HEK293 (cell line): ENCODE measurements around the gene TSR1.
A peak's percentile ranks its signal among the peaks of the same experiment; 100 is the strongest.

ENCODE experiments used
- CTCF ChIA-PET: fragments of 350-600 bp; formaldehyde crosslinking; extraction: SDS; loops from one replicate; lab custom pipeline; 2021; ENCODE audit warnings: antibody characterized with exemption; lab: Yijun Ruan, JAX
- POLR2A ChIA-PET: fragments of 300-600 bp; formaldehyde crosslinking; extraction: SDS; loops from one replicate; lab custom pipeline; 2020; ENCODE audit warnings: antibody characterized with exemption, inconsistent platforms; lab: Yijun Ruan, JAX
- H3K27ac ChIP-seq: fragments of 200-500 bp; sonication (Bioruptor generic); 2 replicates; pipeline ENCODE4 v1.5.1; 2014; ENCODE audit warnings: low read depth, low read length, control low read depth, inconsistent platforms; ENCODE audit errors: extremely low read depth
- H3K36me3 ChIP-seq, 2 experiments: fragments of 200-500 bp in 1 of 2; sonication (Bioruptor generic) in 1 of 2; 1 replicate in 1 of 2; 2 replicates in 1 of 2; pipeline ENCODE4 v1.5.1; 2014 to 2017; ENCODE audit warnings: inconsistent platforms in 2 of 2, low read length in 2 of 2; ENCODE audit not compliant: control insufficient read depth in 2 of 2, insufficient read depth in 1 of 2
- H3K4me1 ChIP-seq: fragments of 200-500 bp; sonication (Bioruptor generic); 2 replicates; pipeline ENCODE4 v1.5.1; 2014; ENCODE audit warnings: mild to moderate bottlenecking, low read length, inconsistent platforms; ENCODE audit not compliant: control insufficient read depth, insufficient read depth
- H3K4me3 ChIP-seq: 2 replicates; pipeline ENCODE4 v1.5.1; 2011; ENCODE audit warnings: low read depth, mild to moderate bottlenecking, control low read depth, low read length, moderate library complexity
- H3K9me3 ChIP-seq: fragments of 200-500 bp; sonication (Bioruptor generic); 2 replicates; pipeline ENCODE4 v1.5.1; 2014; ENCODE audit warnings: low read depth, low read length, inconsistent platforms; ENCODE audit not compliant: control insufficient read depth, insufficient read depth
- AEBP2 ChIP-seq: fragments of 450-650 bp; formaldehyde crosslinking; IDR thresholded peaks from 2 replicates; pipeline ENCODE4 v1.5.1; 2016; ENCODE audit warnings: missing biosample characterization, missing genetic modification characterization, borderline replicate concordance
- GLIS1 ChIP-seq: fragments of 450-650 bp; formaldehyde crosslinking; IDR thresholded peaks from 2 replicates; pipeline ENCODE4 v1.5.1; 2016; ENCODE audit warnings: missing biosample characterization, missing genetic modification characterization
- HOXA7 ChIP-seq: sonication (generic); formaldehyde crosslinking; IDR thresholded peaks from 2 replicates; pipeline ENCODE4 v1.8.1; 2022; ENCODE audit warnings: missing genetic modification reagents, borderline replicate concordance
- IKZF3 ChIP-seq: fragments of 450-650 bp; IDR thresholded peaks from 2 replicates; pipeline ENCODE4 v1.5.0; 2018; ENCODE audit warnings: missing biosample characterization, mild to moderate bottlenecking, missing genetic modification characterization, moderate library complexity
- SP2 ChIP-seq: fragments of 450-650 bp; formaldehyde crosslinking; IDR thresholded peaks from 2 replicates; pipeline ENCODE4 v1.5.1; 2016; ENCODE audit warnings: missing biosample characterization, missing genetic modification characterization
- SP7 ChIP-seq: fragments of 450-650 bp; formaldehyde crosslinking; IDR thresholded peaks from 2 replicates; pipeline ENCODE4 v1.5.1; 2016; ENCODE audit warnings: missing biosample characterization, missing genetic modification characterization
- ZBTB10 ChIP-seq: fragments of 450-650 bp; formaldehyde crosslinking; IDR thresholded peaks from 2 replicates; pipeline ENCODE4 v1.5.1; 2016; ENCODE audit warnings: missing biosample characterization, missing genetic modification characterization
- ZBTB17 ChIP-seq: fragments of 450-650 bp; formaldehyde crosslinking; IDR thresholded peaks from 2 replicates; pipeline ENCODE4 v1.5.1; 2016; ENCODE audit warnings: missing biosample characterization, missing genetic modification characterization
- ZBTB6 ChIP-seq: fragments of 450-650 bp; formaldehyde crosslinking; IDR thresholded peaks from 2 replicates; pipeline ENCODE4 v1.5.1; 2017; ENCODE audit warnings: missing biosample characterization, missing genetic modification characterization
- ZIC2 ChIP-seq: fragments of 450-650 bp; formaldehyde crosslinking; IDR thresholded peaks from 2 replicates; pipeline ENCODE4 v1.5.1; 2016; ENCODE audit warnings: missing biosample characterization, missing genetic modification characterization
- ZNF121 ChIP-seq: fragments of 450-650 bp; formaldehyde crosslinking; IDR thresholded peaks from 2 replicates; pipeline ENCODE4 v1.5.1; 2016; ENCODE audit warnings: missing biosample characterization, missing genetic modification characterization
- ZNF155 ChIP-seq: fragments of 450-650 bp; formaldehyde crosslinking; IDR thresholded peaks from 2 replicates; pipeline ENCODE4 v1.5.1; 2016; ENCODE audit warnings: missing biosample characterization, missing genetic modification characterization
- ZNF16 ChIP-seq: fragments of 450-650 bp; formaldehyde crosslinking; IDR thresholded peaks from 2 replicates; pipeline ENCODE4 v1.5.1; 2016; ENCODE audit warnings: low read depth, missing biosample characterization, missing genetic modification characterization
- ZNF23 ChIP-seq: fragments of 450-650 bp; formaldehyde crosslinking; IDR thresholded peaks from 2 replicates; pipeline ENCODE4 v1.5.1; 2016; ENCODE audit warnings: missing biosample characterization, missing genetic modification characterization, borderline replicate concordance
- ZNF335 ChIP-seq: fragments of 450-650 bp; formaldehyde crosslinking; conservative IDR thresholded peaks from 2 replicates; pipeline ENCODE4 v1.5.1; 2016; ENCODE audit warnings: missing biosample characterization, missing genetic modification characterization
- ZNF350 ChIP-seq: fragments of 450-650 bp; formaldehyde crosslinking; IDR thresholded peaks from 2 replicates; pipeline ENCODE4 v1.5.0; 2017; ENCODE audit warnings: missing biosample characterization, mild to moderate bottlenecking, missing genetic modification characterization
- ZNF354C ChIP-seq: fragments of 450-650 bp; formaldehyde crosslinking; IDR thresholded peaks from 2 replicates; pipeline ENCODE4 v1.5.1; 2016; ENCODE audit warnings: missing biosample characterization, missing genetic modification characterization, low read depth, borderline replicate concordance
- ZNF394 ChIP-seq: fragments of 450-650 bp; formaldehyde crosslinking; IDR thresholded peaks from 2 replicates; pipeline ENCODE4 v1.5.1; 2016; ENCODE audit warnings: missing biosample characterization, missing genetic modification characterization, mild to moderate bottlenecking, moderate library complexity, borderline replicate concordance
- ZNF416 ChIP-seq: fragments of 450-650 bp; formaldehyde crosslinking; IDR thresholded peaks from 2 replicates; pipeline ENCODE4 v1.5.1; 2016; ENCODE audit warnings: missing biosample characterization, missing genetic modification characterization
- ZNF449 ChIP-seq: fragments of 450-650 bp; formaldehyde crosslinking; IDR thresholded peaks from 2 replicates; pipeline ENCODE4 v1.5.1; 2017; ENCODE audit warnings: missing biosample characterization, mild to moderate bottlenecking, missing genetic modification characterization, moderate library complexity
- ZNF514 ChIP-seq: fragments of 450-650 bp; formaldehyde crosslinking; IDR thresholded peaks from 2 replicates; pipeline ENCODE4 v1.5.1; 2016; ENCODE audit warnings: missing biosample characterization, missing genetic modification characterization
- ZNF621 ChIP-seq: fragments of 450-650 bp; formaldehyde crosslinking; IDR thresholded peaks from 2 replicates; pipeline ENCODE4 v1.5.1; 2017; ENCODE audit warnings: missing biosample characterization, missing genetic modification characterization
- ZSCAN30 ChIP-seq: fragments of 450-650 bp; IDR thresholded peaks from 2 replicates; pipeline ENCODE4 v1.5.1; 2018; ENCODE audit warnings: missing biosample characterization, mild to moderate bottlenecking, missing genetic modification characterization, moderate library complexity
- TF ChIP-seq, protein P1 (sequence below): fragments of 450-650 bp; formaldehyde crosslinking; IDR thresholded peaks from 2 replicates; pipeline ENCODE4 v1.5.1; 2016; ENCODE audit warnings: missing biosample characterization, missing genetic modification characterization
- TF ChIP-seq, protein P2 (sequence below): fragments of 450-650 bp; formaldehyde crosslinking; IDR thresholded peaks from 2 replicates; pipeline ENCODE4 v1.5.1; 2016; ENCODE audit warnings: missing biosample characterization, missing genetic modification characterization

TSR1 gene

DNA sequence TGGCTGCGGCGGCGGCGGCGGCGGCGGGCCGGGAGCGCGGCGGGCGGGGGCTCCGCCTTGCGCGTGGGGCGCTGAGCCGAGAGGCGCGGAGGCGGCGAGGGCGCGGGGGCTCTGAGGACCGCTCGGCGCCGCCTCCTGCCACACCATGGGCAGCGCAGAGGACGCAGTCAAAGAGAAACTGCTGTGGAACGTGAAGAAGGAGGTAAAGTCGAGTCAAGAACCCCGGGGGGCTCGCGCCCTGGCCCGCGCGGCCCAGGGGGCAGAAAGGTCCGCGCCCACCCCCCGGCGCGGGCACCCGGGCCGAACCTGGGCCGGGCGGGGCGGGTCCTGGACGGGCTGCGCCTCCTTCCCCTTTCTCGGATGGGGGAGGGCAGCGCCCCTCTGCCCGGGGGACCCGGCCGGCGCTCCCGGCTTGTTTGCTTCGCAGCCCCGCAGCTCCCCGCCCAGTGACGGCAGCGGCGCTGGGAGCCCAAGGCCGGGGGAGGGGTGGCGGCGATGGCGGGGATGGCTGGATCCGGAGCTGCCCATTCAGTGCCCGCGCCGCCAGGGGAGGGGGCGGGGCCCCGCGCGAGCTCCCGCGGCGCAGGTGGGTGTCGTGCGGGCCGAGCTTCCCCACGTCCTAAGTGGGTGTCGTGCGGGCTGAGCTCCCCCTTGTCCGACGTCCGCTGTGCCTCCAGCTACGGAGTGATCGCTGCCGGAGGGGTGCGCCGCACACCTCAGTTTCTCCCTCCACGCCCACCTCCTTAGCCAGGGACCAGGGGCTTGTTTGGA, 1.5 kb upstream of the TSR1 start (continued):
- TF ChIP-seq, protein P1, sequence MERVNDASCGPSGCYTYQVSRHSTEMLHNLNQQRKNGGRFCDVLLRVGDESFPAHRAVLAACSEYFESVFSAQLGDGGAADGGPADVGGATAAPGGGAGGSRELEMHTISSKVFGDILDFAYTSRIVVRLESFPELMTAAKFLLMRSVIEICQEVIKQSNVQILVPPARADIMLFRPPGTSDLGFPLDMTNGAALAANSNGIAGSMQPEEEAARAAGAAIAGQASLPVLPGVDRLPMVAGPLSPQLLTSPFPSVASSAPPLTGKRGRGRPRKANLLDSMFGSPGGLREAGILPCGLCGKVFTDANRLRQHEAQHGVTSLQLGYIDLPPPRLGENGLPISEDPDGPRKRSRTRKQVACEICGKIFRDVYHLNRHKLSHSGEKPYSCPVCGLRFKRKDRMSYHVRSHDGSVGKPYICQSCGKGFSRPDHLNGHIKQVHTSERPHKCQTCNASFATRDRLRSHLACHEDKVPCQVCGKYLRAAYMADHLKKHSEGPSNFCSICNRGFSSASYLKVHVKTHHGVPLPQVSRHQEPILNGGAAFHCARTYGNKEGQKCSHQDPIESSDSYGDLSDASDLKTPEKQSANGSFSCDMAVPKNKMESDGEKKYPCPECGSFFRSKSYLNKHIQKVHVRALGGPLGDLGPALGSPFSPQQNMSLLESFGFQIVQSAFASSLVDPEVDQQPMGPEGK (tag by site-specific recombination), result peak; percentile 75; the same call in 1 of the 2 replicates
- no peak for TF ChIP-seq AEBP2 (tag by site-specific recombination)
- peak; percentile 64 for TF ChIP-seq SP7 (tag by site-specific recombination)
- no peak for TF ChIP-seq ZNF354C
- TF ChIP-seq ZBTB6 (tag by site-specific recombination), result 0 out of 2 replicates have a peak, but pooled peaks have one; percentile 7
- TF ChIP-seq ZNF350 (tag by site-specific recombination), result no peak
- 0 out of 2 replicates have a peak, but pooled peaks have one; percentile 20 for TF ChIP-seq ZNF394 (tag by site-specific recombination)
- TF ChIP-seq ZSCAN30 (tag by site-specific recombination), result 0 out of 2 replicates have a peak, but pooled peaks have one; percentile 26
- 0 out of 2 replicates have a peak, but pooled peaks have one; percentile 10 for TF ChIP-seq ZBTB17 (tag by site-specific recombination)
- TF ChIP-seq ZNF514, result no peak
- TF ChIP-seq GLIS1, result peak; percentile 61
- TF ChIP-seq SP2, result peak; percentile 52
- peak; percentile 62; the same call in 1 of the 2 replicates for TF ChIP-seq ZIC2 (tag by site-specific recombination)
- TF ChIP-seq, protein P2, sequence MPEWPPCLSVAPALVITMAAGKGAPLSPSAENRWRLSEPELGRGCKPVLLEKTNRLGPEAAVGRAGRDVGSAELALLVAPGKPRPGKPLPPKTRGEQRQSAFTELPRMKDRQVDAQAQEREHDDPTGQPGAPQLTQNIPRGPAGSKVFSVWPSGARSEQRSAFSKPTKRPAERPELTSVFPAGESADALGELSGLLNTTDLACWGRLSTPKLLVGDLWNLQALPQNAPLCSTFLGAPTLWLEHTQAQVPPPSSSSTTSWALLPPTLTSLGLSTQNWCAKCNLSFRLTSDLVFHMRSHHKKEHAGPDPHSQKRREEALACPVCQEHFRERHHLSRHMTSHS (tag by site-specific recombination), result no peak

DNA sequence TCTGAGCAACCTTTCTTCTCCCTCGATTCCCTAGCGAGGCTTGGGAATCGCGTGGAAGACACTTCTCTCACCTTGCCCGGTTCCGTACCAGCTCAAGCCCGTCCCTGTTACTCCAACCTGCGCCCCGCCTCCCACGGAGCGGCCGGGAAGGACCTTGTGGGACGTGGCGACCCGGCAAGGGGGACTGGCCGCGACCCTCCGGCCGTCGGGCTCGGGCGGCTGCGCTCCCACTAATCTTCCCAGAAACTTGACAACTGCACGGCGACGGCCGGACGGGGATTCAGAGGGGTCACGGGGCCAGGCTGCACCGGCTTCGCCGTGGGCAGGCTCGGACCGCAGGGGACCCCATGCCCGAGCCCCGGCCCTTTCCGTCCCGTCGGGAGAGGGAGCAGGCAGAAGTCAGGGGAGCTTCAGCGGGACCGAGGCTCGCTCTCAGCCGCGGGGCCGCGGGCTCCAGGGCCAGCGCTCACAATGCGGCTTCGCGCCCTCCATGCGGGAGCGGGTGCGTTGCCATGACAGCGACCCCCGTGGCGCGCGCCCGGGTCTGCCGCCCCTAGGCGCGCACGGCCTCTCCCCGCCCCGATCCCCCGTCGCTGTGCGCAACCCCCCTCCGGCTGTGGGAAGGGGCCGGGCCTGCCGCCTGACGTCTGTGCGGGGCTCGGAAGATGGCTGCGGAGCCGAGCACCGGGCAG, 741 bp upstream of the TSR1 start, which contains the start of gene SGSM2:
TSS of gene SGSM2 (plus strand) at position 650 of the 692 bp plus-strand sequence. CDS start 188 bp downstream, outside the sequence.
- Histone ChIP-seq H3K27ac (peak within 1 kb of the TSS; percentile 88), H3K36me3 (peaks cover 34 to 42% of the 10 kb centered on the region in 2 experiments), H3K9me3 (no peaks in the 10 kb centered on the region), H3K4me1 (peaks cover 14% of the 10 kb centered on the region), H3K4me3 (peak within 1 kb of the TSS; percentile 56)
- CTCF ChIA-PET, result interaction anchor here (0.5 to 10.9 kb wide), 10 partner anchors 11 to 450 kb away, joined by 3 to 110 read pairs (median 4); no protein-coding TSS in a partner anchor
- POLR2A ChIA-PET, result interaction anchor here (0.5 to 4.0 kb wide), 18 partner anchors 8 to 79 kb away, joined by 3 to 49 read pairs (median 6); partner anchors contain the start of genes SMG6 and SRR
- TF ChIP-seq ZNF335 (tag by site-specific recombination) (peak; percentile 99), ZNF449 (tag by site-specific recombination) (no peak), SP7 (tag by site-specific recombination) (no peak), ZNF155 (no peak), ZNF416 (tag by site-specific recombination) (no peak), HOXA7 (CRISPR knock-in tag) (no peak), ZNF23 (tag by site-specific recombination) (no peak), ZNF16 (no peak), ZNF621 (tag by site-specific recombination) (no peak), IKZF3 (no peak), ZNF121 (tag by site-specific recombination) (no peak), ZBTB10 (no peak)
